GM21786 (cell line): Measurements from ENCODE around the gene APCDD1.

Experiments used
- ATAC-seq: cut with Tn5 transposase; IDR thresholded peaks from one replicate; pipeline ENCODE4 v1.9.1; 2021; ENCODE audit not compliant: unreplicated experiment

APCDD1 gene

DNA sequence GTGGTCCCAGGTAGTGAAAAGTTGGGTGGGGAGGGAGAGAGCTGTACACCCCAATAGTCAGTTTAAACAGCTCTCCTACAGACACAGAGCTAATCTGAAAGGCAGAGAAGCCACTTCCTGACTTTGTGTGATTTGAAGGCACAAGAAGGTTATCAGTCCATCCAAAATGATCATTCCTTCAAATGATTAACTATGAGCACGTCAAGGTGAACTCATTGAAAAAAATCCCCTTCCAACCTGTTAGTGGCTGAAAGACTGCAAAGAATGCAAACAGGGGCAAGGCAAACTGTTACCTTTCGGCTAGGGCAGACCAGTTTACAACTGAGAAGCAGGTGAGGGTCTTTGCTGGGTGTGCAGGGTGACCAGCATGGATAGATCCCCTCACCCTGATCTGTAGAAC lies 22.8 kb upstream of the APCDD1 start:
- no peak for ATAC-seq

DNA sequence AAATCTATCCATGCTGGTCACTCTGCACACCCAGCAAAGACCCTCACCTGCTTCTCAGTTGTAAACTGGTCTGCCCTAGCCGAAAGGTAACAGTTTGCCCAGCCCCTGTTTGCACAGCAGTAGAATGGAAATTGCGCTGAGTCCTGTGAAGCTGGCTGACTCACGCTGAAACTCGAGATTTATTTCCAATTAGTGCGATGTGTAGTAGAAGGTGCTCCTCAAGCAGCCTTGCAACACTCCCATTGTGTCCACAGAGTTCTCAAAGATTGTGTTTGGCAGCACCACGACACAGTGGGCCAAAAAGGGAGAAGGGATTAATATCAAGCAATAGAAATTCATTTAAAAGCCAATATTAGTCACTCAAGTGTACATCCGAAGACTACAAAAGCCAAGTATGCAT lies 21.7 kb upstream of the APCDD1 start:
- ATAC-seq, result no peak

DNA sequence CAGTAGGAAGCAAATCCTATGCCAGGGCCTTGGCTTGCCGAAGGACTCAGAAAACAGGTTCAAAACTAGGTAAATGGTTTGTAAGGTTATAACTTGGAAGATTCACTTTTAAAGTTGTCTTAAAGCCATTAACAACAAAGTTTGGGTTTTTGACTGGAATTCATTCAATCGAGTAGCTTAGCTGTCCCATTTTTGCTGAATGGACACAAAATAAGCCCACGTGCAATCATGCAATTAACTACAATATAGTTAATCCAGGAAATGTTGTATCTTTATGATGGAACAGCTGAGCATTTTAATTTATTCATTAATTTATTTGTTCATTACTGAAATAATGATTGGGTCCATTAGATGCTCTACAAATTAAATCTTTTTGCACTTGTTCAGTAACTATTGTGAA lies 18.3 kb upstream of the APCDD1 start:
- ATAC-seq, result no peak

DNA sequence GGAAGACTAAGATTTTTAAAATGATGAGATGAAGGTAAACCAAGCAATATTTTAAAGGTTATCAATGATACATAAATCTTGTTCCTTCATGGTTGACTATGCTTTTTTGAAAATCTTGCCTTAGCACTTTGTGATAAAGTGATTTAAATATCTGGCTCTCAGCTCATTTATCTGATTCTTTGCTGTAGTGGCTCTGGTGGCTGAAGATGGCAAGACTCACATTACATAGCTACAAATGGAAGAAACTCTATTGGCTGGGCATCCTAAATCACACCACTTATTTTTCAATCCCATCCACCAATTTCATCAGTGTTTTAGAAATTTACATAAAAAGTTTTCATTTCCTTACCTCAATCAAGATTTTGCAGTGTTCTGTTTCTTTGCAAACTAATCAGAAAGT lies 16.6 kb upstream of the APCDD1 start:
- ATAC-seq, result no peak

DNA sequence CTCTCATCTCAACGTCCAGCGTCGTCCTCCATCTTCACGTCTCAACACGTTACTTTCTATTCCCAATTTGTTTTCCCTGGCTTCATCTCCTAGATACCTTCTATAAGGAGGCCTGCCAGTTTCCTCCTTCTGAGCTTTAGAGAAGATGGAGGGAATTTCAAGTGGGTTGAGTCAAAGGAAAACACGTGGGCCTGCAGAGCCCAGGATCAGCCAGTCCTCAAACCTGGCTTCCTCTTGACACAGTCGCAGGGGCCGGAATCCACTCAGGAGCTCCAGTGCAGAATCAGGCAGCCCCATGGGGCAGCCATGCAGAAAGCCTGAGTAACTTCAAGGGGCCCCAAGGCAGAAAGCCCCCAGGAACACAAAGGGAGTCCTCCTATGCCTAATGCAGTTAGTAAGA lies 14.5 kb upstream of the APCDD1 start:
- ATAC-seq, result no peak

DNA sequence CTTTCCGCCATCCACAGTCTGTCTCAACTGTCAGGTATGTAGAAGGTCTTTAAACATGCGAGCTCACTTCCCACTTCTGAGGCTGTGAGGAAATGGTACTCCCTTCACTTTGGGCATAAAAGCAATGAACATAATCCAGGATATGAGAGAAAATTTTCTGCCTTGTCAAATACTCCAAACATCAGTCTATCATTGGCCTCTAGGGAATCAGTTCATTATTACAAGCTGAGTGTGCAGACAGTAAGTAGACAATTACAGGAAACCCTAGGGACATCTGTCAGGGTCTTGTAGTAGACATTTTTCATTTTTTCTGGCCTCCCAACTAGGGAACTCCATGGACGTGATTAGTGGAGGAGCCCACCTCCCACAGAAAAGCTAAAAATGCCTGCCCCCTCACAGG lies 13.6 kb upstream of the APCDD1 start:
- no peak for ATAC-seq

DNA sequence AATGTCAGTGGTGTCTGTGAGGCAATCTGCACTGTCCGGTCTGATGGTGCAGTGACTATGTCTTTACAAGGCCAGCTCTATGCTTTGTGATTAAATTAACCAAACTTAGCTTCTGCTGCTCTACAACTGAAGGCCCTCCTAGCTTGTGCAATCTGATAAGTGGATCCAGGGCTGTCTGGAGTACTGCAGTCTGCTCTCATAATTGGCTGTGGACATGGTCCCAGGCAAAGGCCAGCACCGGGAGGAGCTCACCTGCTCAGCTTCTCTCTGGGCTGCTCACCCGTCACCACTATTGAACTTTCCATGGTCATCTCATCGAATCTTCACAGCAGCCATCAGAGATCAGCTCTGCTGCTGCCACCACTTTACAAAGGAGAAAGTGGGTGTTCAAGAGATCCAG lies 13.0 kb upstream of the APCDD1 start:
- no peak for ATAC-seq

DNA sequence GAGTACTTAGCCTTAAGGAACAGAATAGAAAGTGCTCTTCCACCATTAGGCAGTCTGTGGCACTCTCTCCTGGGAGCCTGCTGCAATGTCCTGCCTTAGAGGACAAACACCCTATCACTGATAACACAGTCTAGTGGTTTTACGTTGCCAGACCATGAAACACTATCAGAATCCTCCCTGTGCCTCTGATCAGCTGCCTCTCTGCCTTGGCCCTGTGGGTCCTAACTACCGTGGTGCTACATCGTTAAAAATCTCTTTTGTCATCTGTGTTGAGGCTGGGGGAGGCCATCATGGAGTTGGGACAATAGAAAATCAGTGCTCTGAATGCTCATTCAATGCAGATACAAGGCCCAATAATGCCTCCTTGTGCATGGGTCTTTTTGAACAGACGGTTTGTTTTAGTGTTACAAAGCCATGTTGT lies 11.9 kb upstream of the APCDD1 start:
- no peak for ATAC-seq

DNA sequence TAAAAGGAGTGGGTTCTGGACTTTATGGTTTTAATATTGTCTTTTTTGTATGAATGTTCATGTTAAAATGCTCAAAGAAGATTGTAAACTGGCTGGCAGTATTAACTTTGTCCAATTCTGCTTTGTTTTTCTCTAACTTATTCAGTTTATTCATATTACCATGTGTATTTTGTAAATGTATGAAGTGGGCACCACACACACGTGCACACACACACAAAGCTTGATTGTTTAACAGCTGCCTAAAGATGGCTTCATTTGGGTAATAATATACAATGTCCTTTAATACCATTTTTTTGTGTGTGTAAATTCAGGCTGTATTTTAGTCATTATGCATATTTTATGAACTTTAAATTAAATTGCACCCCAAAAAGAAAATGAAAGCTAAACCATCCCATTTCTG lies 11.4 kb upstream of the APCDD1 start:
- no peak for ATAC-seq

DNA sequence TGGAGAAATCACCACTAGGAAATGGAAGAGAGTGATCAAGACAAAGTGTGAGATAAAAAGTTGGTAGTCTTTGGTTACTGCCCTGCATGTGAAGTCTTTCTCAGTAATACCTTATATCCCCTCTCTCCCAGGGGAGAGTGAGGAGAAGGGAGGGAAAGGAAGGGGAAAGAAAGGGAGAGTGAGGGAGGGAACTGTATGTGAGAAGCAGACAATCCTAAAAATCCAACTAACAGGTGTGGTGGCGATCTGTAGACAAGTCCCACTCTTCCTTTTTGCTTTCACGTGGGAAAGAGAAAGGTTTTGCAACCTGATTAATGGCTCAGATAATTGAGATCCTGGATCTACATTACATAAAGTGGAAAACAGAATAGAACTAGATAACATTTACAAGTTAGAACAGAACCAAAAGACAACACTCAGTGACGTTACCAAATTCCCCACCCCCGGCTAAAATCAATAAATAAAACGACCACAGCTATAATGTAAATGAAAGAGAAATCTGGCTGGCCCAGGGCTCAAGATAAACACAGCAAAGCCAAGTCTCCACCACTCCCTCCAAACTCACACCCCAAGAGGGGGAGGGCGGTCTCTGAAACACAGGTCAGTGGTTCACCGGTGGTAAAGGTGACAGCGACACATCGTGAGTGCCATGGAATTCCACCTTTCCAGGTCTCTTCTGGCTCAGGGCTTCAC lies 10.0 kb upstream of the APCDD1 start:
- no peak for ATAC-seq

DNA sequence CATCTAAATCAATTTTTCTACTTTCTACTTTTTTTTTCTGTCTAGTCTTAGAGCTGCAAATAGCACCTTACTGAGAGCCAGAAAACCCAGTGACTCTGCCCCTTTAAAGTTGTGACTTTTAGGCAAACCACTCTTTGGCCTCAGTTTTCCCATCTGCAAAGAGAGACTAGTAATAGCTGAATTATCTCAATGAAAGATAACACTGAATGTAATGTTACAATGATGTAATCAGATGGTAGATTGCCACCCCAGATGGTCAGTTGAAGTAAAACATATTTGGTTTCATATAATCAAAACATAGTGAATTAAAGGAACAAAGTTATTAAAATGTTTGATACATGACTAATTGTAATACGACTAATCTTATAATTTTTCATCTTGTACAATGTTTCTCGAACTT lies 5.0 kb upstream of the APCDD1 start:
- ATAC-seq, result no peak

DNA sequence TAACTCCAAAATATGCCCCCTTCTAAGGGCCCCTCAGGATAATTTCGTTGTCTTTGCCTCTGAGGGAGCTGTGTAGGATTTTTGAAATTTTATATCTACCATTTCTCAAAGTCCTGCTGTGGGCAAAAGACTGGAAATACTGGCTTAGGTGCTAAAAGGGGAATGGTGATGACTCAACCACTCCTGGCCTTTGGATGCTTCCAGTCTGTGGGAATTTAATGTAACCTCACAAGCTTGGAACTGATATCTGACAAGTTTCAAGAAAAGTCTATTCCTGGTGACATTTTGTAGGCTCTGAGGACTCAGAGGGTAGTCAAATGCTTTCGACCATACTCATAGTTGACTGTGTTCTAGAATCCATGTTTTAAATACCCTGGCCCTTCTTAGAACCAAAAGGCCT lies 3.4 kb upstream of the APCDD1 start:
- no peak for ATAC-seq

DNA sequence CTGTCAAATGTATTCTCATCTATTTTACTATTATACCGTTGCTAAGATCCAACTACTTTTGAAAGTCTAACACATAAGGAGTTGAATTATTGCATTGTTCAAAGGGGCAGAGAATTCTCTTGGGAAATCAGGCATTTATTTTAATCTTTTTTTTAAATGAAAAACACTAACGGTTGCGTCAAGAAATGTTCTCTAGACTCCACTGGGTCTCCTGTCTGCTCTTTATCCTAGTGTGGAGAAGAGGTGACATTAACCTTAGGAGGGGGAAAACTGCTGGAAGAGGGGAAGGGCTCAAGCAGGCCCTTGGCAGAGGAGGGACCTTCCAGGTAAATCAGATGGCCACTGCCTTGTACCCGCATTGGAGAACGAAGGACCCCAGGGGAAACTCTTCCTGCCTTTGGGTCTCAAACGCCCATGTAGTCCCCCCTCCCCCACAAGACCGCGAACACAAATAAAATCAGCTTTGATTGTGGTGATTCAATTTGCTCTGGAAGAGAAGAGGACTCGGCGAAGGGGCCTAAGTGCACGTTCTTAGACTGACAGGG lies 1.1 kb upstream of the APCDD1 start:
- no peak for ATAC-seq

DNA sequence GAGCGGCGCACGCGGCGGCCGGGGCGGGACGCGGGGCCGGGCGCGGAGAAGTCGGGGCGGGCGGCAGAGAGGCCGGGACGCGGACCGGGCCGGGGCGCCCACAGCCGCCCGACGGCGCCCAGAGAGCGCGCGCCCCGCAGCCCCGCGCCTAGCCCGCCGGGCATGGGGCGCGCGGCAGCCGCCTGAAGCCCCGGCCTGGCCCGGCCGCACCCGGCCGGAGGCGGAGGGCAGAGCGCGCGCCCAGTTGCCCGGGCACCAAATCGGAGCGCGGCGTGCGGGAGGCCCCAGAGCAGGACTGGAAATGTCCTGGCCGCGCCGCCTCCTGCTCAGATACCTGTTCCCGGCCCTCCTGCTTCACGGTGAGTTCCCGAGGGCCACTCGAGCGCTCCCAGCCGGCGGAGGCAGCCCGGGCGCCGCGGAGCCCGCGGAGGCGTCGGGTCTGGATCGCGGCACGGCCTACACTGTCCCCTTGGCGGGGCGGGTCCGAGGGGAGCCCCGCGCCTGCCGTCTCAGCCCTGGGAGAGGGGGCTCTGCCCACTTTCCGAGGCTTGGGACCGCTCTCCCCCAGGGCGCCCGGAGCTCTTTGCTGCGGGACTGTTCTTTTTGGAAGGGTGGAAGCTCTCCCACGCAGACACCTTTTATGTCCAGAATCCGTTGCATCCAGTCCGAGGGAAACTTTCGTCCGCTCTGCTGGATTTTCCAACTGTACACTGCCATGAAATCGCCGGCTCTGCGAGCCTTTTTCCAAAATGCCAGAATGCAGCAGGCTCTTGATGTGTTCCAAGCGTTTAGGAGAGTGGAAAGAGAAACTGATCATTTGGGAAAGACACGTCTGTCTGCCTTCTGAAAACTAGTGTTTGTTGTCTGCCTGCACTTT lies 484 bp downstream of the APCDD1 start:
- no peak for ATAC-seq

DNA sequence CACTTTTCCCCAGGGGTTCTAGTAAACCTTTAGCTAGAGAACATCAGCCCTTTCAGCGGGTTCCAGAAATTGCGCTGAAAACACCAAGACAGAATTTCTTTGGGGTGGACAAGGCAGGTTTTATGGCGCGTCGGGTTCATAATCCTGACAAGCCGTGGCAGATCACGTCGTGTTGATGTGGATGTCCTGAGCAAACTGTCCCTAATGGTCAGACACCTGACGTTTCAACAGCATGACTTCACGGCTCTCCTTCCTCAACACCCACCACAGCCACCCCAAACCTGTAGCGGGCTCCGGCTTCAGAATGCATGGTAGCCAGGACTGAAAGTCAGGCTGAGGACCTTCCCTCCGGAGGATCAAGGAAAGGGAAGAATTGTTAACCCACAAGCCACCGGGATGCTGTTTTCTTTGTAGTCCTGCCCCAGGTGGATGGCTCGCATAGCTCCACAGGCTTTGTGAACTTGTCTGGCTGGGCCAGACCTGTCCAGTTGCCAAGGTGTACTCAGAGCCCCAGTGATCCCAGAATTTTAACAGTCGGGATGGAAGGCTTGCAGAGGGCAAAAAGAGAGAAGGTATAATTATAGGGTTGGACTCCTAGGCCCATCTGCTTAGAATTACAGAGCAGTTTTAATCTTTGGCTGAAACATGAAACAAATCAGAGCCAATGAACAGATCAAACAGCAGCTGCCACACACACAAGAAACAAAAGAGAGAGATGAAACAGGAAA lies 1.5 kb downstream of the APCDD1 start:
- no peak for ATAC-seq

DNA sequence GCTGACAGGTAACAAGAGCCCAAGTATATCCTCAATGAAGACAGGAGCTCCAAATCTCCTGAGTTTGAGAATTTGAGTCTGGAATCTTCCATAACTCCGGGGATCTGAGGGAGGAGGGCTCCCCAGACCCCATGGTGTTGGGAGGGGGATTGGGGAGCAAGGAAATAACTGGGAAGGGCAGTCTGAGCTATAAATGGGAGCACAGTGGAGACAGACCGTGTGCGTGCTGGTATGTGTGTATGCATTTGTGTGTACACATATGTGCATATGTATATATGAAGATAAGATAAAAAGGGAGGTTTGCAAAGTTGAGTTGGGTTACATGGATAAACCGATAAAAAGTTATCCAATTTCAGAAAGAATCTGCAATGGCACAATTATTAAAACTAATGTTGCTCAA lies 2.3 kb downstream of the APCDD1 start:
- ATAC-seq, result no peak

DNA sequence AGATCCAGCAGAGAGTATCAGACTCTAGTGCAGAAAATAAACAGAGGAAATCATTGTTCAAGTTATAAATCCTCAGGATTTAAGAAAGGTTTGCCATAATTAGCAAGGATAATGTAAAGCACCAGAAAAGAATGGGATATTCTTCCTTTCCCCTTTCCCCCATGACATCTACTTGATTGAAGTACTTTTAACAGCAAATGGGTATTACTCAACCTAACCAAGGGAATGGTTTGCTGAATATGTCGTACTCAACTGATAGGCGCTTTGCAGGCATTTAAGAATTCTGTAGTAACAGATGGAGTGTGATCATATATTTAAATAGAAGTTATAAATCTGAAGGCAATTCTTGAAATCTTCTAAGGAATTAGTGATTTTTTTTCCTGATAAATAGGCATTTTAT lies 2.7 kb downstream of the APCDD1 start:
- ATAC-seq, result no peak

DNA sequence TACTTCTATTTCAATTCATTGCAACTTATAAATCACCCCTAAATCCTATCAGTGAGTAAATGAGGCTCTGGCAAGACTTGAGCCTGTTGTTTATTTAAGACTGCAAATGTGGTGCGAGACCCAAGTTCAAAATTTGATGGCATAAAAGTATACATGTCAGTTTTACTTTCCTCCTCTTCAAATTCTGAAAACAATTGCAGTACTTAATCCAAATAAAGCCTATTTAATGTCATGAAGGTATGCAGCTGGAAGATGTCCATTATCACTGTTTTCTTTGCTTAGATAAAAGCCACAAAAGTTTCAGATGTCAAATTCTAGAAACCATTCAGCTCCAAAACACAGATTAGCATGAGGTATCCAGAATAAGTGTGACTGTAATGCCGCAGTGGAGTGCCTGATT lies 3.3 kb downstream of the APCDD1 start:
- no peak for ATAC-seq

DNA sequence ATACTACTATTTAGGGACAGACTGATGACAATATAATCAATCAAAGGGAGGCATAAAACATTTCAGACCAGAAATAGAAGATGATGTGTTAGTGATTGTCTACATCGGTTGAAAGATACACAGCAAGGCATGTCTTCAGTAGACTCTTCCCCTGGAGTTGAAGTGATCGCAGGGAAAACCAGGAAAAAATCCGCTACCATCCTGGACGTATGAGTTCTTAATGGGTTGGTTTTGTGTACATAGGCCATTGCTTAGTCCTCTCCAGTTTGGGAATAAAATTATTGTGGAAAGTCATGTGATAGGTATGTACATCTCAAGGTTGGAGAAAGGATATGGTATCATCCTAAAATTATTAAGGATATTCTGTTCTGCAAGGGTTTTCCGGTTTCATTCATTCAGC lies 4.3 kb downstream of the APCDD1 start:
- ATAC-seq, result no peak

DNA sequence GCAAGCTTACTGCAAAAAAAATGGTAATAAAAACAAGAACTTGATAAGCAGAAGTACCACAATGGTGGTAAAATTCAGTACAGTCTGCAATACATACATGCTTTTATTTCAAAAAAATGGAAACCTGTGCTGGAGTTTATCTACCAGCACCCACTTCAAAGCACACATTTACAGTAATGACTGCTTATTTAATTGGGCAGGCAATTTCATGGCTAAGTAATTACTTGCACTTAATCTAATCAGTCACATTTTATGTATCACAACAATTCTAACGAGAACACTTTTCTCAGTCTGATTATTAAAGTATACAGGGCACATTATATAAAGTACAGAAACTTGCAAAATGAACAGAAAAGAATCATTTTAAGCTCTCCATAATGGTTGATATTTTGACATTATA lies 5.2 kb downstream of the APCDD1 start:
- no peak for ATAC-seq

DNA sequence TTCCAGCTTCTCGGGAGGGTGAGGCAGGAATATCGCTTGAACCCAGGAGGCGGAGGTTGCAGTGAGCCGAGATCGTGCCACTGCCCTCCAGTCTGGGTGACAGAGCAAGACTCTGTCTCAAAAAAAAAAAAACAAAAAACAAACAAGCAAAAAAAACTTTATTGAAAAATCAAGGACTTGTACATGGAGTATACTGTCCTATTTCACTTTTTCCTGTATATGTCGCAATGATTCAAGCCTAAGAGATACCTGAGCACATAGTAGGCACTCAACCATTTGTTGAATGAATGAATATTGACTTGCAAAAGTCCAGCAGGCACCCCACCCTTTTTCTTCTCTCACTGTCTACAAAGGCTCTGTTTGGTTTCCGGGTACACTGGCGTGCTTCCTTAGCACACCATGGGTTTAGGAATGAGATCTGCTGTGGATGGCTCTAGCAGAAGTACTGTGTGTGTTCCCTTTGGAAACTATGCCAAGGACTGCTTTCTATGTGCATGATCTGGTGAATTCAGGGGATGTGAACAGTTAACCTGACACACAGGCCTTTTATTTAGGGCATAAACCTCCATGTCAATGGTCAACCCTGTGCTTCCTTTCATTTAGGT lies 6.1 kb downstream of the APCDD1 start:
- ATAC-seq, result no peak
